T-helper 2 cell treated with Interferon-gamma antibody and Interleukin-4, amounts not matched to agents 5 μg/mL and 100 μg/mL, for 36 hours (primary cell): ENCODE measurements around the gene OR4P4.

ENCODE experiments used
- DNase-seq: peaks from one replicate; pipeline ENCODE4 v3.0.0; 2021; ENCODE audit warnings: low spot score
- H3K27ac Mint-ChIP-seq: one replicate; pipeline ENCODE4 v1.8.0; 2021; ENCODE audit warnings: mild to moderate bottlenecking, mixed read lengths
- H3K27me3 Mint-ChIP-seq: one replicate; pipeline ENCODE4 v1.8.0; 2021; ENCODE audit warnings: low read depth, mixed read lengths
- H3K36me3 Mint-ChIP-seq: one replicate; pipeline ENCODE4 v1.8.0; 2021; ENCODE audit warnings: low read depth, mixed read lengths
- H3K4me1 Mint-ChIP-seq: one replicate; pipeline ENCODE4 v1.8.0; 2021; ENCODE audit warnings: low read depth, mixed read lengths
- H3K4me3 Mint-ChIP-seq: one replicate; pipeline ENCODE4 v1.8.0; 2022; ENCODE audit warnings: mild to moderate bottlenecking, moderate library complexity, mixed read lengths
- H3K9me3 Mint-ChIP-seq: one replicate; pipeline ENCODE4 v1.8.0; 2021; ENCODE audit warnings: mixed read lengths

The OR4P4 gene

GRCh38 chr11:55634813-55635212, at the start of gene OR4P4:
OR4P4 (plus strand) TSS chr11:55635113.
- H3K4me3 Mint-ChIP-seq, result no peak within 1 kb of the TSS
- no peaks in the 10 kb centered on the region for H3K27me3 Mint-ChIP-seq
- peaks cover 56% of the 10 kb centered on the region for H3K9me3 Mint-ChIP-seq
- DNase-seq, result no peak
- H3K4me1 Mint-ChIP-seq, result no peaks in the 10 kb centered on the region
- no peak within 1 kb of the TSS for H3K27ac Mint-ChIP-seq
- no peaks in the 10 kb centered on the region for H3K36me3 Mint-ChIP-seq

- no peak within 1 kb of the TSS for H3K4me3 Mint-ChIP-seq
- no peaks in the 10 kb centered on the region for H3K36me3 Mint-ChIP-seq
These were observed 27.4 kb upstream of the OR4P4 start, which contains the start of gene OR4C11 for GRCh38 chr11:55607545-55607944. OR4C11 (minus strand) TSS chr11:55607645; CDS start chr11:55604373, 3,272 bp downstream.

GRCh38 chr11:55624531-55624930, 10.4 kb upstream of the OR4P4 start:
- no peak for DNase-seq
- Mint-ChIP-seq H3K4me3 (no peak overlapping the region), H3K36me3 (no peaks in the 10 kb centered on the region), H3K27ac (no peak overlapping the region), H3K27me3 (no peaks in the 10 kb centered on the region), H3K4me1 (no peaks in the 10 kb centered on the region), H3K9me3 (peaks cover 74% of the 10 kb centered on the region)

More at GRCh38 chr11:55607545-55607944, 27.4 kb upstream of the OR4P4 start, which contains the start of gene OR4C11:
- DNase-seq, result no peak
- peaks cover 48% of the 10 kb centered on the region for H3K9me3 Mint-ChIP-seq
- H3K4me1 Mint-ChIP-seq, result no peaks in the 10 kb centered on the region
- no peaks in the 10 kb centered on the region for H3K27me3 Mint-ChIP-seq
- no peak within 1 kb of the TSS for H3K27ac Mint-ChIP-seq

DNA sequence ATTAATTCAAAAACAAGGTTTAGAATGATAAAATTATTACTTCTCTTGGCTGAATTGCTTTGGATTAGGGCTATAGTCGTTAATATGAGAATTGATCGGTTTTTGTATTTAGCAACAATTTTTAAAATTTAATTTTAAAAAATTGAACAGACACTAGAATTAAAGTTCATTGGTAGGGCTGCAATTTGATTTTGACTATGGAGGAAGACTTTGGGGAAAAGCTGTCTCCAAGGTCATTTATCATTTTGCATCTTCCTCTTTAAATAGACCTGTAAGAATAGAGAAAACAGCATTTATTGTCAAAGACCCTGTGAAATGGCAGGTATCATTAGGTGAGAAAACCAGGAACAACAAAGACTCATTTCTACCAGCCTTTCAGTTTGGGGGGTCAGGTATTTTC, 13.1 kb downstream of the OR4P4 start, which contains the start of gene OR4S2:
Gene OR4S2, plus strand, starts transcription at position 301 of the 400 bp plus-strand sequence. CDS start 2,577 bp downstream, outside the sequence.
- Mint-ChIP-seq H3K4me1 (no peaks in the 10 kb centered on the region), H3K36me3 (no peaks in the 10 kb centered on the region), H3K27ac (no peak within 1 kb of the TSS), H3K9me3 (peaks cover 58% of the 10 kb centered on the region), H3K27me3 (no peaks in the 10 kb centered on the region), H3K4me3 (no peak within 1 kb of the TSS)
- DNase-seq, result no peak

- no peak for DNase-seq
- H3K4me3 Mint-ChIP-seq, result no peak overlapping the region
- H3K4me1 Mint-ChIP-seq, result no peaks in the 10 kb centered on the region
- no peaks in the 10 kb centered on the region for H3K36me3 Mint-ChIP-seq
- no peaks in the 10 kb centered on the region for H3K27me3 Mint-ChIP-seq
- peaks cover 61% of the 10 kb centered on the region for H3K9me3 Mint-ChIP-seq
- H3K27ac Mint-ChIP-seq, result no peak overlapping the region
These were observed 17.6 kb downstream of the OR4P4 start for GRCh38 chr11:55652560-55652959.

DNA sequence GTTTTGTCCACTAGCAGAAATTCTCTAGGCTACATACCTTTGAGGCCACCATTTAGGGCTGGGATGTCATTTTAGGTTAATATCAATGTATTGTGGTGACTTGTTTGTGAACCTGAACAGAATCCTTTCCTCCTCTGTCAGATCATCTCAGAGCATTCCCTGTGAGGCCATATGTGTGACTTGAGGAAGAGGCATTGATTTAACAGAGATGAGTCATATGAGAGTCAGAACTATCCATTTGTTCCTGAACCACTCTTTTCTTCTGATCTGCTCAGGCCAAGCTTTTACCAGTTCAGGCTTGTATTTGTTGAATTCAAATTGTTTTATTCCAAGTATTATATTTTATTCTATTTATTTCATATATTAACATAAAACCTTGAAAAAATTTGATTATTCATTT, 20.2 kb downstream of the OR4P4 start:
- DNase-seq, result no peak
- H3K27me3 Mint-ChIP-seq, result no peaks in the 10 kb centered on the region
- H3K36me3 Mint-ChIP-seq, result no peaks in the 10 kb centered on the region
- no peak overlapping the region for H3K4me3 Mint-ChIP-seq
- H3K4me1 Mint-ChIP-seq, result no peaks in the 10 kb centered on the region
- peaks cover 57% of the 10 kb centered on the region for H3K9me3 Mint-ChIP-seq
- H3K27ac Mint-ChIP-seq, result no peak overlapping the region

GRCh38 chr11:55658031-55658573, 23.2 kb downstream of the OR4P4 start:
- Mint-ChIP-seq H3K27me3 (no peaks in the 10 kb centered on the region), H3K36me3 (no peaks in the 10 kb centered on the region), H3K4me1 (no peaks in the 10 kb centered on the region), H3K4me3 (no peak overlapping the region), H3K9me3 (peaks cover 53% of the 10 kb centered on the region), H3K27ac (no peak overlapping the region)
- no peak for DNase-seq

GRCh38 chr11:55658608-55659007, 23.7 kb downstream of the OR4P4 start:
- DNase-seq, result no peak
- H3K9me3 Mint-ChIP-seq, result peaks cover 53% of the 10 kb centered on the region
- H3K4me1 Mint-ChIP-seq, result no peaks in the 10 kb centered on the region
- no peaks in the 10 kb centered on the region for H3K36me3 Mint-ChIP-seq
- H3K27ac Mint-ChIP-seq, result no peak overlapping the region
- H3K27me3 Mint-ChIP-seq, result no peaks in the 10 kb centered on the region
- H3K4me3 Mint-ChIP-seq, result no peak overlapping the region

DNA sequence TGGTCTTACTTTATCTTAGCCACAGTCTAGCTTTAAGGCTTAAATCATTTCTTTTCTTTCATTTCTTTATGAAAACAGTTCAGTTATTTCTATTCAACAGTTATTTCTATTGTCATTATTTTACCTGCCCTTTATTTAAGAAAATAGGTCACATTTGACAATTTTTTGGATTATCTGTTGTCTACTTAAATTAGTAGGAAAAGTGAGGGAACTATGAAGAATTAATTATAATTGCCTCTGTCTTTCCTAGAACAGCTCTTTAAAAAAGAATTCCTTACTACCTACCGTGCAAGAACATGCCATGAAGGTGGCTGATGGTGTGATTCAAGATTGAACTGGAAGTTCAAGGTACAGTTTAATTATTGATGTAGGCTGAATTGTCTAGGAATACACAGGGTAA, 27.0 kb downstream of the OR4P4 start, which contains the start of gene OR4C6:
Gene OR4C6, plus strand, starts transcription at position 301 of the 400 bp plus-strand sequence. CDS start 2,966 bp downstream, outside the sequence.
- H3K27ac Mint-ChIP-seq, result no peak within 1 kb of the TSS

GRCh38 chr11:55669376-55669775, 34.5 kb downstream of the OR4P4 start:
- Mint-ChIP-seq H3K4me1 (no peaks in the 10 kb centered on the region), H3K27ac (no peak overlapping the region), H3K9me3 (peaks cover 24% of the 10 kb centered on the region), H3K4me3 (no peak overlapping the region), H3K36me3 (no peaks in the 10 kb centered on the region), H3K27me3 (no peaks in the 10 kb centered on the region)
- no peak for DNase-seq

More for the DNA sequence above, 27.0 kb downstream of the OR4P4 start, which contains the start of gene OR4C6:
- Mint-ChIP-seq H3K4me3 (no peak within 1 kb of the TSS), H3K27me3 (no peaks in the 10 kb centered on the region), H3K36me3 (no peaks in the 10 kb centered on the region), H3K9me3 (peaks cover 47% of the 10 kb centered on the region), H3K4me1 (no peaks in the 10 kb centered on the region)
- no peak for DNase-seq

DNA sequence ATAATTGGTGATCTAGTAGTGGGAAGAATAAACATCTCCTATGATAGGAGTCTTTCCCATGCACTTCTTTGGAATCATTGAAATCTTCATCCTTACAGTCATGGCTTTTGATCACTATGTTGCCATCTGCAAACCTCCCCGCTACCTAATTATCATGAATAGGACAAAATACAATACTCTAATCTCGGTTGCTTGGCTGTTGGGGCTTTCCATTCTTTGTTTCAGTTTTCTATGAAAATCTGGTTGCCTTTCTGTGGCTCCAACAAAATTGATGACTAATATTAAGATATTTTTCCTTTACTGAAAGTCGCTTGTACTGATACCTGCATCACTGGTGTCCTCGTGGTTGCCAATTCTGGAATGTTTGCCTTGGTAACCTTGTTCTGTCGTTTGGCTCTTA, 38.9 kb downstream of the OR4P4 start:
- no peak overlapping the region for H3K27ac Mint-ChIP-seq

More for the DNA sequence above, 38.9 kb downstream of the OR4P4 start:
- Mint-ChIP-seq H3K9me3 (peaks cover 26% of the 10 kb centered on the region), H3K4me1 (no peaks in the 10 kb centered on the region), H3K27me3 (no peaks in the 10 kb centered on the region), H3K4me3 (no peak overlapping the region), H3K36me3 (no peaks in the 10 kb centered on the region)
- DNase-seq, result no peak
